GM12874 (cell line): ENCODE data around the gene HAPSTR1.

Source experiments
- CTCF ChIP-seq: IDR thresholded peaks from 2 replicates; pipeline ENCODE4 v1.5.1; 2011; ENCODE audit warnings: low read depth, mild to moderate bottlenecking, control low read depth, low read length, moderate library complexity; ENCODE audit not compliant: insufficient read depth

The HAPSTR1 gene

GRCh38 chr16:9103546-9103945 is 12.1 kb downstream of the HAPSTR1 start:
- TF ChIP-seq CTCF: no peak

- TF ChIP-seq CTCF: no peak
Measured at GRCh38 chr16:9105189-9105588, 13.7 kb downstream of the HAPSTR1 start.

GRCh38 chr16:9107025-9107970 is 15.9 kb downstream of the HAPSTR1 start:
- no peak for TF ChIP-seq CTCF

GRCh38 chr16:9109255-9109654 is 17.8 kb downstream of the HAPSTR1 start:
- TF ChIP-seq CTCF: no peak

- TF ChIP-seq CTCF: no peak
Measured at GRCh38 chr16:9112166-9112843, 20.9 kb downstream of the HAPSTR1 start.

- TF ChIP-seq CTCF: no peak
Measured at GRCh38 chr16:9112844-9113186, 21.4 kb downstream of the HAPSTR1 start.

- no peak for TF ChIP-seq CTCF
Measured at GRCh38 chr16:9113707-9114106, 22.3 kb downstream of the HAPSTR1 start.
